Measurements from ENCODE around the gene PRR19. TPM values are rescaled to one million over a fixed set of nuclear protein-coding genes. Genes with fewer than 3 reads are reported as not detected.

PRR19 gene
- total RNA-seq, 2 experiments from 2014 or later: 0.38 to 0.49 TPM

DNA sequence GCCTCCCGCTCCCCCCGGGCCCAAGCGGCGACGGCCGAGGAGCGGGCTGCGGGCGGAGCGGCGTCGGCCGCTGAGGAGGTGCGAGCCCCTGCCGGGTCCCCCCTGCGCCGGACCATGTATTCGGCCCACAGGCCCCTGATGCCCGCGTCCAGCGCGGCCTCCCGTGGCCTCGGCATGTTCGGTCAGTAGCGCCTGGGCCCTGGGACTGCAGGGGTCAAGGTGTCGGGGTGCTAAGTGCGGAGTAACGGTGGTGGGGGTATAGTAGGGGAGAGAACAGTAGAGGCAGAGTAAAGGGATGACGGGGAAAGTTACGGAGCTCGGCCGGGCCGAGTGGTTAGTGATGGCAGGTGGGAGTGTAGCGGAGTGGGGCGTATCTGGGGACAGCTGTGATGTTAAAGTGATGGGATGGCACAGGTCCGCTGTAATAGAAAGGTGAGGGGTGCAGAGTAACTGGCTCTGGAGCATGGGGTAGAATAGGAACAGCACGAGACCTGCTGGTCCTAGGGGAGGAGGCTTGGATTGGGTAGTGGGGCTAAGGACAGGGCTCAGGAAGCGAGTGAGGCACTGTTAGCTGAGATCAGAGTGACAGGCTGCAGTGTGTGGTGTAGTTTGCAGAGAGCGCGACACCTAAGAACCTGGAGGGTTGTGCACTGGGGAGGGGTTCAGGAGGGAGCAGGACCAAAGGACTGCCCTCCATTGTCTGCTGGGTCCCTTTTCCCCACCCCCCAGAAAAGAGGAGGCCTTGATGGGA is 17.2 kb upstream of the PRR19 start:
- CTCF ChIA-PET: interaction anchor here (0.7 to 1.9 kb wide), 4 partner anchors 10 to 161 kb away, joined by 3 to 7 read pairs (median 4); no protein-coding TSS in a partner anchor
- peaks cover 4% of the 10 kb centered on the region for H3K36me3 Mint-ChIP-seq (ENCODE audit: low read depth)
- H3K4me3 Mint-ChIP-seq: peak overlapping the region; percentile 77
- H3K27me3 Mint-ChIP-seq: no peaks in the 10 kb centered on the region
- intact Hi-C loops (cut with micrococcal nuclease): loop anchor here (5.0 to 10.0 kb wide), 2 partner anchors 42 to 150 kb away; partner anchors contain the start of genes GSK3A and POU2F2
- peaks cover 18% of the 10 kb centered on the region for H3K4me1 Mint-ChIP-seq (ENCODE audit: low read depth)
- ATAC-seq: no peak
- H3K27ac Mint-ChIP-seq: peak overlapping the region; percentile 82
- H3K9me3 Mint-ChIP-seq: no peaks in the 10 kb centered on the region
- TF ChIP-seq, protein P1, sequence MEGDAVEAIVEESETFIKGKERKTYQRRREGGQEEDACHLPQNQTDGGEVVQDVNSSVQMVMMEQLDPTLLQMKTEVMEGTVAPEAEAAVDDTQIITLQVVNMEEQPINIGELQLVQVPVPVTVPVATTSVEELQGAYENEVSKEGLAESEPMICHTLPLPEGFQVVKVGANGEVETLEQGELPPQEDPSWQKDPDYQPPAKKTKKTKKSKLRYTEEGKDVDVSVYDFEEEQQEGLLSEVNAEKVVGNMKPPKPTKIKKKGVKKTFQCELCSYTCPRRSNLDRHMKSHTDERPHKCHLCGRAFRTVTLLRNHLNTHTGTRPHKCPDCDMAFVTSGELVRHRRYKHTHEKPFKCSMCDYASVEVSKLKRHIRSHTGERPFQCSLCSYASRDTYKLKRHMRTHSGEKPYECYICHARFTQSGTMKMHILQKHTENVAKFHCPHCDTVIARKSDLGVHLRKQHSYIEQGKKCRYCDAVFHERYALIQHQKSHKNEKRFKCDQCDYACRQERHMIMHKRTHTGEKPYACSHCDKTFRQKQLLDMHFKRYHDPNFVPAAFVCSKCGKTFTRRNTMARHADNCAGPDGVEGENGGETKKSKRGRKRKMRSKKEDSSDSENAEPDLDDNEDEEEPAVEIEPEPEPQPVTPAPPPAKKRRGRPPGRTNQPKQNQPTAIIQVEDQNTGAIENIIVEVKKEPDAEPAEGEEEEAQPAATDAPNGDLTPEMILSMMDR (IDR thresholded peaks at IDR 0.05): no peak
- DNase-seq: peak; percentile 45
- POLR2A ChIA-PET: interaction anchor here (0.9 to 1.1 kb wide), 2 partner anchors 12 to 18 kb away, joined by 3 read pairs; partner anchors contain the start of gene PAFAH1B3

DNA sequence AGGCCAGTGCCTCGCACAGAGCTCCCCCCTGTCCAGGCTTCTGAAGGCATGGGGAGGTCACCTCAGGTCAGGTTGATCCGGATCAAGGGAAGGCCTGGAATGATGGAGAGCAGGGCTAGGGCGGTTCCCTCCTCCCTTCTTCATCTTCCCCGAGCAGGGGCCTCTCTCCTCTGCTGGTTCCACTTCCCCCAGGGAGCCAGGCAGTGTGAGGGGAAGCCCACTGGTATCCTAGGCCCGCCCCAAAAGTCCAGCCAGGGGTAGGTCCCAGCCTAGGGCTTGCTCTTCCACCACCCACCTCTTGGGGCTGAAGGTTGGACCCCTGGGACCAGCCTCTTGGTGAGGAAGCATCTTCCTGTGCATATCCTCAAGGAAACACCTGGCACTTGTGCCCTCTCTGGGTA is 16.4 kb upstream of the PRR19 start:
- H3K36me3 Mint-ChIP-seq (ENCODE audit: low read depth): peaks cover 4% of the 10 kb centered on the region
- no peak for ATAC-seq
- H3K4me1 Mint-ChIP-seq (ENCODE audit: low read depth): peaks cover 18% of the 10 kb centered on the region
- H3K4me3 Mint-ChIP-seq: peak overlapping the region; percentile 77
- intact Hi-C loops (cut with micrococcal nuclease): loop anchor here (10.0 kb wide), 1 partner anchor 151 kb away; the partner anchor contains the start of gene POU2F2
- no peaks in the 10 kb centered on the region for H3K27me3 Mint-ChIP-seq
- H3K27ac Mint-ChIP-seq: peak overlapping the region; percentile 64
- TF ChIP-seq, protein P1 (IDR thresholded peaks at IDR 0.05): no peak
- CTCF ChIA-PET: interaction anchor here (1.2 to 1.9 kb wide), 3 partner anchors 11 to 162 kb away, joined by 3 to 7 read pairs (median 5); no protein-coding TSS in a partner anchor
- DNase-seq: no peak
- POLR2A ChIA-PET: interaction anchor here (0.9 kb wide), 1 partner anchor 17 kb away, joined by 3 read pairs; the partner anchor contains the start of gene PAFAH1B3
- no peaks in the 10 kb centered on the region for H3K9me3 Mint-ChIP-seq

DNA sequence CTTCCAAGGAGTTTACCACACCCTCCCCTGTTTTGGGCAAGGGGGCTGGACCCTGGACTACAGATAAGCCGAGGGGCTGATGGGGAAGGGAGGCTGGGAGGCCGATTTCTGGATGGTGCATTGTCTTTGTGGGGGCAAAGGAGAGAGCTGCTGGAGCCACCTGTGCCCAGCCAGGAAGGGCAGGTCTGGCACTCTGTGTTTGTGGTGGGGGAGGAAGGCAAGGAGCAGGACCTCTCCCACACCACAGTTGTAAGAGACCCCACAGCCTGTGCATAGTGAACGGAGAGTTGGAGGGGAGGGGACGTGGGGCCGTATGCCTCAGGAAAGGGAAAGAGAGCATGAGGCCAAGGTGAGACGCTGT is 16.0 kb upstream of the PRR19 start:
- ChIA-PET CTCF (interaction anchor here (1.8 to 1.9 kb wide), 2 partner anchors 11 to 13 kb away, joined by 5 to 7 read pairs; no protein-coding TSS in a partner anchor), POLR2A (no interaction called here)
- Mint-ChIP-seq H3K4me3 (peak overlapping the region; percentile 77), H3K4me1 (ENCODE audit: low read depth) (peaks cover 18% of the 10 kb centered on the region), H3K27ac (peak overlapping the region; percentile 64), H3K27me3 (no peaks in the 10 kb centered on the region), H3K9me3 (no peaks in the 10 kb centered on the region), H3K36me3 (ENCODE audit: low read depth) (peaks cover 4% of the 10 kb centered on the region)
- ATAC-seq: no peak
- DNase-seq: no peak
- intact Hi-C loops (cut with micrococcal nuclease): loop anchor here (10.0 kb wide), 1 partner anchor 151 kb away; the partner anchor contains the start of gene POU2F2
- TF ChIP-seq, protein P1 (IDR thresholded peaks at IDR 0.05): no peak

DNA sequence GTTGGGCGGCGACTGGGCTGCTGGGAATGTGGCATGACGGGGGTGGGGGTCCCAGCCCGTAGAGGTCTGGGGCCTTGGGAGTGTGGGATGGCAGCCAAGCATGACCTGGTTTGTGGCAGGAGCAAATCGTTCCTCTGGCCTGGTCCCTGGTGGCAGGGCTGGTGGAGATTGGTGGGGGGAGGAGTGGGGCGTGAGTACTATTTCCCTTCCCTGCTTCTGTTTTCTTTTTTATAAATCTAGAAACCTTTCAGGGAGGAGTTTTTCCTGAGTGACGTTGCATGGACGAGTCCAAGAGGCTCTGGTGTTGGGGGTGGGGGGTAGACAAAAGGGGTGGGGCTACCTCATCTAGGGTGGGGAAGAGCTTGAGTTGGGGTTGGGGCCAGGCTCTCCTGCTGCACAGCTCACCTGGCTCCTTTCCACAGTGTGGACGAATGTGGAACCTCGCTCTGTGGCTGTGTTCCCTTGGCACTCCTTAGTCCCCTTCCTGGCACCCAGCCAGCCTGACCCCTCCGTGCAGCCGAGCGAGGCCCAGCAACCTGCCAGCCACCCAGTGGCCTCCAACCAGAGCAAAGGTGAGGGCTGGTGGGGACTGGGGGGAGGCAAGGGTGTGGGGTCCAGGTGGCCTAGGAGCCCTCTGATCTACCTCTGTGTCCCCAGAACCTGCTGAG is 15.4 kb upstream of the PRR19 start:
- peak overlapping the region; percentile 46 for H3K27ac Mint-ChIP-seq
- intact Hi-C loops (cut with micrococcal nuclease): loop anchor here (10.0 kb wide), 1 partner anchor 152 kb away; the partner anchor contains the start of gene POU2F2
- no peak for DNase-seq

More for the DNA sequence above, 15.4 kb upstream of the PRR19 start:
- peaks cover 15% of the 10 kb centered on the region for H3K4me1 Mint-ChIP-seq (ENCODE audit: low read depth)
- TF ChIP-seq, protein P1 (IDR thresholded peaks at IDR 0.05): no peak
- H3K36me3 Mint-ChIP-seq (ENCODE audit: low read depth): peaks cover 4% of the 10 kb centered on the region
- H3K4me3 Mint-ChIP-seq: no peak overlapping the region
- H3K9me3 Mint-ChIP-seq: no peaks in the 10 kb centered on the region
- ChIA-PET CTCF (interaction anchor here (1.9 kb wide), 1 partner anchor 10 kb away, joined by 5 read pairs; no protein-coding TSS in a partner anchor), POLR2A (interaction anchor here (1.0 kb wide), 1 partner anchor 14 kb away, joined by 3 read pairs; no protein-coding TSS in a partner anchor)
- no peaks in the 10 kb centered on the region for H3K27me3 Mint-ChIP-seq
- no peak for ATAC-seq
